Glomerular visceral epithelial cell (primary cell): ENCODE results near the gene IGSF6.
A peak's percentile ranks its signal among the peaks of the same experiment; 100 is the strongest.

Experiments
- DNase-seq: peaks from one replicate; pipeline ENCODE4 v3.0.0-alpha.2; 2016; ENCODE audit errors: extremely low spot score

The IGSF6 gene

DNA sequence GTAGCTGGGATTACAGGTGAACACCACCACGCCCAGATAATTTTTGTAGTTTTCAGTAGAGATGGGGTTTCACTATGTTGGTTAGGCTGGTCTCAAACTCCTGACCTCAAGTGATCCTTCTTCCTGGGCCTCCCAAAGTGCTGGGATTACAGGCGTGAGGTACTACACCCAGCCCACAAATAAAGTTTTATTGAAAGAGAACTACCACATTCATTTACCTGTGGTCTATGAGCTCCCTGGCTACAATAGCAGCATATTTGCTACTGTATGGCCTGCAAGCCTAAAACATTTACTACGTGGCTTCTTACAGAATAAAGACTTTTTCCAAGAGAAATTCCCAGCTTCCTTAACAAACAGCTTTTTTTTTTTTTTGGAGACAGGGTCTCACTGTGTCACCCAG is 49.6 kb downstream of the IGSF6 start:
- DNase-seq = no peak

DNA sequence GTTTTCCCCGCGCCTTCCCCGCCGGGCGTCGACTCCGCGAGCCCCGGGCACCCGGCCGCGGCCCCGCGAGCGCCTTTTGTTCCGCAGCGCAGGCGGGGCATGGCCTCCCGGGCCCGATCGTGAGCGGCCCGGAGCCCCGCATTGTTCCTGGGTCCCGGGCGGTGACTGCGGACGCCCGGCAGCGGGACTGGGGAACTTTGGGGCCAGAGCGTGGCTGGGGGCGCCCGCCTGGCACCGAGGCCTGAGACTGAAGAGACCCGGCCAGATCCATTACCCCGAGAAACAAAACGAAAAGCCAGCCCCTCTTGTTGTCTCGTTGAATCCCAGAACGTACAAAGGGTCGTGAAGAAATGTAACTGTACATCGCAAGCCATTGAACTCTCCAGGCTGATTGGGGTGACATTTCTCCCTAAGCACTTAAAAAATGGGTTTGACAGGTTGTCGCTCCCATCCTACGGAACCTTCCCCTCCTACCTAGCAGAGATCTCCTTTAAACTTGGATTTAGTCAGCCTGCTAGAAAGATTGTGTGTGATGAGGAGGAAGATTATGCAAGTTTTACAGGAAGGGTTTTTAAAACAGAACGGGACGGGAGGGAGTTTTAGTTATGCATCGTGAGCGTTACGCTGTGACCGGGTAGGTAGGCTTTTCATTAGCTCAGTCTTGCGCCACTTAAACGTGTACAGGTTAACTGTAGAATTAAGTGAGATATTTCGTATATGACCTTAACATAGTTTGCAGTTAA is 52.2 kb downstream of the IGSF6 start:
- peak; percentile 27 for DNase-seq

DNA sequence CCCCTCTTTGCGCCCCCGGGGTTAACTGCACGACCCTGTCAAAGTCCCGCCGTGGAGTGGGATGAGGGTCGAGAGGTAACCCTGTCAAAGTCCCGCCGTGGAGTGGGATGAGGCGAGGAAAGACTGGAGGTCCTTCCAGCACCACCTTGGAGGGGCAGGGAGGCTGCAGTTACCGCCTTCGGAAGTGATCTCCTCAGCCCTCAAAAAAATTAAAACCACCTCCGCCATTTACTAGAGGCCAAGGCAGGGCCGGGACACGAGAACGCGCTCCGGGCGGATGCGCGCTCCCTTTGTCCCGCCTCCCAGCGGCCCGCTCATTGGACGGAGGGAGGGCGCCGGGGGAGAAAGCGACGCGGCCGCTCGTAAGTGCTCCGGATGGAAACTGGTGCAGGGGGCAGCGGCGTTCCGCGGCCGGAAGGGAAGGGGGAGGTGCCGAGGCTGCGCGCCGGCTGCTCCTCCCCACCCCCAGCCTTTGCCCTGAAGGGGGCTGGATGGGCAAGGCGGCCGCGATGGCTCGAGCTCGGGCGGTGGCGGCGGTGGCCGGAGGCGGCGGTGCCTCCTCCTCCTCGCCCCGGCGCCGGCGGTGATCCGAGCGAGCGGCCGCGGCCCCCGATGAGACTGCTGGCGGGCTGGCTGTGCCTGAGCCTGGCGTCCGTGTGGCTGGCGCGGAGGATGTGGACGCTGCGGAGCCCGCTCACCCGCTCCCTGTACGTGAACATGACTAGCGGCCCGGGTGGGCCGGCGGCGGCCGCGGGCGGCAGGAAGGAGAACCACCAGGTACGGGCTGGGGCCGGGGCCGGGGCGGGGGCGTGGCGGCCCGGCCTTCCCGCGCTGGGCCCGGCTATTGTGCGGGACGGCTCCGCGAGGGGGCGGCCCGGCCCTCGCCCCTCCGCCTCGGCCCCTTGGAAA is 53.0 kb downstream of the IGSF6 start, which contains the start of gene METTL9:
Gene METTL9 (plus strand): TSS at position 456 of the 909 bp plus-strand sequence. CDS start 157 bp downstream, at position 613.
- peak; percentile 93 for DNase-seq

DNA sequence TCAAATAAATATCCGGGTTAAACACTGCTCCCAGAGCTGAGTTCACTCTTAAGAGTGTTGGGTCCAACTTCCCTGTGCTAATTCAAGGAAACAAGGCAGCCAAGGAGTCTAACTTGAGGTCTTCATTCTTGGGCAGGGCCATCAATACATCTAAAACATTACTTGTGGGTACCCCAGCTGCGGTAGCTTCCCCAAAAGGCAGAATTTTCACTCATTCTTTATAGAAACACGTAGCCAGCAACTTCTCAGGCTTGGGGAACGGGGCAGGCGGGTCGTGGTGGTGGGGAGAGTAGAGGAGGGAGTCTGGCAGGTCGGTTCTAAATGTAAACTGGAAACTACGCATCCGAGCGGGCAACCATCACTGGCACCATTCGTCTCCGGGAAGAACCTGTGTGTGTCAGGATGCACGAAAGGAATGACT is 53.7 kb downstream of the IGSF6 start:
- no peak for DNase-seq

- DNase-seq = no peak
Observed at GRCh38 chr16:21598206-21598605, 54.2 kb downstream of the IGSF6 start.

GRCh38 chr16:21597561-21598030 is 54.8 kb downstream of the IGSF6 start:
- no peak for DNase-seq

DNA sequence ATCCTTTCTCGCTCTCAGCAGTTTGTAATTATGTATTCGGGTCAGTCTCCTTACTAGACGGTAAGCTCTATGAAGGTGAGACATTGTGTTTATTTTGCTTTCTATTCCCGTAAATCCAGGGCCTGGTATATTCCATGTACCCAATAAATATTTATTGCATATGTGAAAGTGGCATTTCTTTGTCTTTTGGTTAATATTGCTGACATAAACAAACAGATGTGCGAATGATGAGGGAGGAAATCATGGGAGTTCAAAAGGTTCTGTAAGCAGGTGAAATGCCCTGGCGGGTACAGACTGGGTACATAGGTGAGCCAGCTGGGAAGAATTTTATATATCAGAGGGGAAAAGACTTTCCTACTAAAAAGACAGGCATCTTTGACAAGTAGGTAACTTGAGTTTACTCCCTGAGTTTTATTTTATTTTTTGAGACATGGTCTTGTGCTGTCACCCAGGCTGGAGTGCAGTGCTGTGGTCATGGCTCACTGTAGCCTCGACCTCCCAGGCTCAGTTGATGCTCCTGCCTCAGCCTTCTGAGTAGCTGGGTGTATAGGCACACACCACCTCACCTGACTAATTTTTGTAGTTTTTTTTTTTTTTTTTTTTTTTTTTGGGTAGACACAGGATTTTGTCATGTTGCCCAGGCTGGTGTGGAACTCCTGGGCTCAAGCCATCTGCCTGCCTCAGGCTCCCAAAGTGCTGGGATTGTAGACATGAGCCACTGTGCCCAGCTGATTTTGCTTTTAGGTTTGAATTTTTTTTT is 58.7 kb downstream of the IGSF6 start:
- no peak for DNase-seq

GRCh38 chr16:21592191-21592590 is 60.2 kb downstream of the IGSF6 start:
- DNase-seq = no peak

- no peak for DNase-seq
Observed at GRCh38 chr16:21590796-21591195, 61.6 kb downstream of the IGSF6 start.

DNA sequence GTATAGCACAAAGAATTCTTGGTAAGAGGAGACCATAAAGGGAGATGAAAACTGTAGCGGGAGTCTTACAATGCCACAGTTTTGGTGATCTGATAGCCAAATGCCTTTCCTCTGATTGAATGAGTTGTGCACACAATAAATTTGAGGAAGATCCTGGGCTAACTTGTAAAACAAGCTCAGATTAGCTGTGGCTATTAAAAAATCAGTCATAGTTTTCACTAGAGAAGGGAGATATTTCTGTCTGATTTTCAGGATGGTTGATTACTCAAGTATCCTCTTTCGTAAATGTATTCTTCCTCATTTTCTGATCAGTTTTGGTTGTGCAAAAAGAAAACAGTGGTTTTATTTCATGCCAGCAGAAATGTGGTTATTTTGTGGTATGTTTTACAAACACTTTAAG is 62.1 kb downstream of the IGSF6 start:
- DNase-seq = no peak

- DNase-seq = no peak
Observed at GRCh38 chr16:21589551-21589950, 62.9 kb downstream of the IGSF6 start.
